HG02610 (cell line): ENCODE data around the gene SULT6B1.

Source experiments
- ATAC-seq: cut with Tn5 transposase; IDR thresholded peaks from one replicate; pipeline ENCODE4 v1.9.1; 2021; ENCODE audit warnings: mild to moderate bottlenecking, moderate library complexity; ENCODE audit not compliant: unreplicated experiment

Gene SULT6B1

GRCh38 chr2:37153224-37153623 is 35.2 kb downstream of the SULT6B1 start:
- ATAC-seq, result no peak

- no peak for ATAC-seq
These were observed 38.7 kb downstream of the SULT6B1 start for GRCh38 chr2:37149626-37150322.

- ATAC-seq, result no peak
These were observed 40.1 kb downstream of the SULT6B1 start for GRCh38 chr2:37148325-37148724.

GRCh38 chr2:37146062-37146461 is 42.4 kb downstream of the SULT6B1 start:
- ATAC-seq, result no peak

GRCh38 chr2:37143974-37144373 is 44.5 kb downstream of the SULT6B1 start:
- ATAC-seq, result no peak

DNA sequence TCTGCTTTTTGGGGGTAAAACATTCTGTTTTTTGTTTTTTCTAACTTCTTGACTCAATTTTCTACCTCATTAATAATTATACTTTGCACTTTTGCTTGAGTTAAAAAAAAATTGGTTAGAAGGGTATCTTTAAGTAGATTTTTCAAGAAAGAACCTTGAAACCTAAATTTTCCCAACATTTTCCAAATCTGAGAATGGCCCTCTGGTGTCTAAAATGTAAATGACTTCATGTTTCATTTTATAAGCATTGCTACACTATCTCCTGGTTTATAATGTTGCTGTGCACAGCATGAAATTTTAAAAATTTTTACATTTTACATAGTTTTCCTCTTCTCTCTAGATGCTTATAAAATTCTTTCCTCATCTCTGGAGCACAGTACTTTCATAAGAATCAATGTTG is 45.9 kb downstream of the SULT6B1 start:
- no peak for ATAC-seq

DNA sequence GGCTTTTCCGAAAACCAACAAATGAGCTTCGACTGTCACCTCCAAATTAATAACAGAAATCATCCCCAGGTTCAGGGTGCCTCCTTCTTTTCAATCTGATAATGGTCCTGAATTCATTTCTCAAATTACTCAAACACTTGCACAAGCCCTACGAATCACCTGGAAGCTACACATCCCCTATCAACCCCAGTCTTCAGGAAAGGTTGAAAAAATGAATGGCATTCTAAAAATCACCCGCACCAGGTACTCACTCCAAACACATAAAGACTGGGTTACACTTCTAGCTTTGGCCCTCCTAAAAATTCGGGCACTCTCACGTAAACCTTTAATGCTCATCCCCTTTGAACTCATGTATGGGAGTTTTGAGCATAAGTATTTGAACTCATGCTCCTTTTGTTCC is 55.6 kb downstream of the SULT6B1 start:
- ATAC-seq, result no peak

GRCh38 chr2:37125416-37125815 is 63.1 kb downstream of the SULT6B1 start:
- no peak for ATAC-seq

- ATAC-seq, result no peak
These were observed 69.3 kb downstream of the SULT6B1 start for GRCh38 chr2:37119157-37119556.
